ENCODE measurements around the gene HAO2.

Gene HAO2

GRCh38 chr1:119361205-119361604 lies 7.4 kb upstream of the HAO2 start:
- H2BK5ac ChIP-seq (ENCODE audit: low read length), result no peak overlapping the region
- no peak overlapping the region for H4K8ac ChIP-seq (ENCODE audit: low read depth, low read length)
- H3K79me1 ChIP-seq (ENCODE audit: low read depth, low read length), result no peaks in the 10 kb centered on the region
- no peak overlapping the region for H2AFZ ChIP-seq (ENCODE audit: low read length)
- no peak overlapping the region for H2BK12ac ChIP-seq (ENCODE audit: low read length)
- no peaks in the 10 kb centered on the region for H3K36me3 ChIP-seq (replicated peaks in 1 of 2; ENCODE audit: control insufficient read depth in 2 of 2, insufficient read depth in 2 of 2, low read length in 2 of 2)
- H4K91ac ChIP-seq (ENCODE audit: low read depth, low read length, poor library complexity), result no peak overlapping the region
- no peak overlapping the region for H3K4me2 ChIP-seq (ENCODE audit: insufficient read depth, low read length, poor library complexity, severe bottlenecking)
- no peak overlapping the region for H3K4me3 ChIP-seq (ENCODE audit: low read length in 2 of 2)
- no peak overlapping the region for H3K4ac ChIP-seq (ENCODE audit: low read length)
- H2AK5ac ChIP-seq (ENCODE audit: low read depth, low read length), result no peak overlapping the region
- no CpG with 5 or more reads among the region's 1 CpG for WGBS, 2 donors (ENCODE audit: extremely low coverage in 2 of 2, insufficient read length in 2 of 2, insufficient replicate concordance in 1 of 2)
- no peak overlapping the region for H2BK15ac ChIP-seq (ENCODE audit: low read length)
- H3K27ac ChIP-seq (replicated peaks; ENCODE audit: low read length), result no peak overlapping the region
- no peaks in the 10 kb centered on the region for H3K27me3 ChIP-seq (ENCODE audit: control insufficient read depth in 3 of 3, insufficient read depth in 3 of 3, low read depth in 1 of 3, low read length in 3 of 3)
- no peak for DNase-seq (ENCODE audit: low spot score)
- H3K9me3 ChIP-seq (replicated peaks in 1 of 2; ENCODE audit: control insufficient read depth in 2 of 2, insufficient read depth in 1 of 2, low read depth in 1 of 2, low read length in 2 of 2), result peaks cover 0 to 1% of the 10 kb centered on the region in 2 donors
- no peak overlapping the region for H2BK120ac ChIP-seq (ENCODE audit: low read depth, low read length)
- no peak overlapping the region for H3K23ac ChIP-seq (ENCODE audit: low read depth, low read length, poor library complexity)
- H3K4me1 ChIP-seq (ENCODE audit: control insufficient read depth in 2 of 2, insufficient read depth in 1 of 2, low read depth in 1 of 2, low read length in 2 of 2), result no peaks in the 10 kb centered on the region
- no peak overlapping the region for H3K14ac ChIP-seq (ENCODE audit: low read length)
- H3K9ac ChIP-seq (ENCODE audit: low read depth, low read length, poor library complexity), result no peak overlapping the region
- H3K18ac ChIP-seq (ENCODE audit: low read length), result no peak overlapping the region

- Histone ChIP-seq H3K4ac (ENCODE audit: low read length) (no peak overlapping the region), H3K18ac (ENCODE audit: low read length) (no peak overlapping the region), H3K27me3 (ENCODE audit: control insufficient read depth in 3 of 3, insufficient read depth in 3 of 3, low read depth in 1 of 3, low read length in 3 of 3) (no peaks in the 10 kb centered on the region), H3K9ac (ENCODE audit: low read depth, low read length, poor library complexity) (no peak overlapping the region), H3K9me3 (replicated peaks in 1 of 2; ENCODE audit: control insufficient read depth in 2 of 2, insufficient read depth in 1 of 2, low read depth in 1 of 2, low read length in 2 of 2) (no peaks in the 10 kb centered on the region), H2BK120ac (ENCODE audit: low read depth, low read length) (no peak overlapping the region), H3K27ac (replicated peaks; ENCODE audit: low read length) (no peak overlapping the region), H3K79me1 (ENCODE audit: low read depth, low read length) (no peaks in the 10 kb centered on the region), H2AFZ (ENCODE audit: low read length) (no peak overlapping the region), H2AK5ac (ENCODE audit: low read depth, low read length) (no peak overlapping the region), H3K36me3 (replicated peaks in 1 of 2; ENCODE audit: control insufficient read depth in 2 of 2, insufficient read depth in 2 of 2, low read length in 2 of 2) (no peaks in the 10 kb centered on the region), H2BK5ac (ENCODE audit: low read length) (no peak overlapping the region), H4K8ac (ENCODE audit: low read depth, low read length) (no peak overlapping the region), H4K91ac (ENCODE audit: low read depth, low read length, poor library complexity) (no peak overlapping the region), H3K14ac (ENCODE audit: low read length) (no peak overlapping the region), H3K4me2 (ENCODE audit: insufficient read depth, low read length, poor library complexity, severe bottlenecking) (no peak overlapping the region), H3K23ac (ENCODE audit: low read depth, low read length, poor library complexity) (no peak overlapping the region), H3K4me3 (ENCODE audit: low read length in 2 of 2) (no peak overlapping the region), H2BK15ac (ENCODE audit: low read length) (no peak overlapping the region), H3K4me1 (ENCODE audit: control insufficient read depth in 2 of 2, insufficient read depth in 1 of 2, low read depth in 1 of 2, low read length in 2 of 2) (no peaks in the 10 kb centered on the region), H2BK12ac (ENCODE audit: low read length) (no peak overlapping the region)
- whole genome bisulfite sequencing, 2 donors (ENCODE audit: extremely low coverage in 2 of 2, insufficient read length in 2 of 2, insufficient replicate concordance in 1 of 2), result no CpG with 5 or more reads among the region's 4 CpGs
- DNase-seq (ENCODE audit: low spot score), result no peak
These were observed 6.8 kb upstream of the HAO2 start for GRCh38 chr1:119361620-119362344.

GRCh38 chr1:119363162-119363561 lies 5.4 kb upstream of the HAO2 start:
- Histone ChIP-seq H3K4me2 (ENCODE audit: insufficient read depth, low read length, poor library complexity, severe bottlenecking) (no peak overlapping the region), H3K4me1 (ENCODE audit: control insufficient read depth in 2 of 2, insufficient read depth in 1 of 2, low read depth in 1 of 2, low read length in 2 of 2) (no peaks in the 10 kb centered on the region), H3K9me3 (replicated peaks in 1 of 2; ENCODE audit: control insufficient read depth in 2 of 2, insufficient read depth in 1 of 2, low read depth in 1 of 2, low read length in 2 of 2) (no peaks in the 10 kb centered on the region), H3K4me3 (ENCODE audit: low read length in 2 of 2) (no peak overlapping the region), H2BK5ac (ENCODE audit: low read length) (no peak overlapping the region), H3K36me3 (replicated peaks in 1 of 2; ENCODE audit: control insufficient read depth in 2 of 2, insufficient read depth in 2 of 2, low read length in 2 of 2) (no peaks in the 10 kb centered on the region), H2BK12ac (ENCODE audit: low read length) (no peak overlapping the region), H3K9ac (ENCODE audit: low read depth, low read length, poor library complexity) (no peak overlapping the region), H2BK120ac (ENCODE audit: low read depth, low read length) (no peak overlapping the region), H4K8ac (ENCODE audit: low read depth, low read length) (no peak overlapping the region), H2AFZ (ENCODE audit: low read length) (no peak overlapping the region), H3K18ac (ENCODE audit: low read length) (no peak overlapping the region), H2AK5ac (ENCODE audit: low read depth, low read length) (no peak overlapping the region), H3K4ac (ENCODE audit: low read length) (no peak overlapping the region), H3K27ac (replicated peaks; ENCODE audit: low read length) (no peak overlapping the region), H4K91ac (ENCODE audit: low read depth, low read length, poor library complexity) (no peak overlapping the region), H3K23ac (ENCODE audit: low read depth, low read length, poor library complexity) (no peak overlapping the region), H3K79me1 (ENCODE audit: low read depth, low read length) (no peaks in the 10 kb centered on the region), H3K14ac (ENCODE audit: low read length) (no peak overlapping the region), H3K27me3 (ENCODE audit: control insufficient read depth in 3 of 3, insufficient read depth in 3 of 3, low read depth in 1 of 3, low read length in 3 of 3) (no peaks in the 10 kb centered on the region), H2BK15ac (ENCODE audit: low read length) (no peak overlapping the region)
- WGBS, 2 donors (ENCODE audit: extremely low coverage in 2 of 2, insufficient read length in 2 of 2, insufficient replicate concordance in 1 of 2), result no CpG with 5 or more reads among the region's 7 CpGs
- no peak for DNase-seq (ENCODE audit: low spot score)

GRCh38 chr1:119364640-119365039 lies 3.9 kb upstream of the HAO2 start:
- Histone ChIP-seq H2AFZ (ENCODE audit: low read length) (no peak overlapping the region), H3K27me3 (ENCODE audit: control insufficient read depth in 3 of 3, insufficient read depth in 3 of 3, low read depth in 1 of 3, low read length in 3 of 3) (peaks cover 0 to 5% (median 0%) of the 10 kb centered on the region in 3 experiments), H3K4me2 (ENCODE audit: insufficient read depth, low read length, poor library complexity, severe bottlenecking) (no peak overlapping the region), H3K23ac (ENCODE audit: low read depth, low read length, poor library complexity) (no peak overlapping the region), H4K91ac (ENCODE audit: low read depth, low read length, poor library complexity) (no peak overlapping the region), H2BK12ac (ENCODE audit: low read length) (no peak overlapping the region), H3K18ac (ENCODE audit: low read length) (no peak overlapping the region), H3K27ac (replicated peaks; ENCODE audit: low read length) (no peak overlapping the region), H4K8ac (ENCODE audit: low read depth, low read length) (no peak overlapping the region), H3K9me3 (replicated peaks in 1 of 2; ENCODE audit: control insufficient read depth in 2 of 2, insufficient read depth in 1 of 2, low read depth in 1 of 2, low read length in 2 of 2) (no peaks in the 10 kb centered on the region), H2BK5ac (ENCODE audit: low read length) (no peak overlapping the region), H3K4me3 (ENCODE audit: low read length in 2 of 2) (no peak overlapping the region), H2BK15ac (ENCODE audit: low read length) (no peak overlapping the region), H3K4ac (ENCODE audit: low read length) (no peak overlapping the region), H2AK5ac (ENCODE audit: low read depth, low read length) (no peak overlapping the region), H2BK120ac (ENCODE audit: low read depth, low read length) (no peak overlapping the region), H3K79me1 (ENCODE audit: low read depth, low read length) (no peaks in the 10 kb centered on the region), H3K36me3 (replicated peaks in 1 of 2; ENCODE audit: control insufficient read depth in 2 of 2, insufficient read depth in 2 of 2, low read length in 2 of 2) (no peaks in the 10 kb centered on the region), H3K9ac (ENCODE audit: low read depth, low read length, poor library complexity) (no peak overlapping the region), H3K4me1 (ENCODE audit: control insufficient read depth in 2 of 2, insufficient read depth in 1 of 2, low read depth in 1 of 2, low read length in 2 of 2) (no peaks in the 10 kb centered on the region), H3K14ac (ENCODE audit: low read length) (no peak overlapping the region)
- no CpG with 5 or more reads among the region's 4 CpGs for WGBS, 2 donors (ENCODE audit: extremely low coverage in 2 of 2, insufficient read length in 2 of 2, insufficient replicate concordance in 1 of 2)
- DNase-seq (ENCODE audit: low spot score), result no peak

Data from neuronal stem cell (in vitro differentiated cells).